HG03064 (cell line): ENCODE measurements around the gene ATL1.
"Not testable (repeated sequence)": the region's sequence is repeated elsewhere in the genome, so short reads cannot be mapped to it uniquely, and the experiment has no call there.

Source experiments
- ATAC-seq: cut with Tn5 transposase; IDR thresholded peaks from one replicate; pipeline ENCODE4 v1.9.1; 2021; ENCODE audit warnings: low read depth; ENCODE audit not compliant: unreplicated experiment

ATL1 gene

DNA sequence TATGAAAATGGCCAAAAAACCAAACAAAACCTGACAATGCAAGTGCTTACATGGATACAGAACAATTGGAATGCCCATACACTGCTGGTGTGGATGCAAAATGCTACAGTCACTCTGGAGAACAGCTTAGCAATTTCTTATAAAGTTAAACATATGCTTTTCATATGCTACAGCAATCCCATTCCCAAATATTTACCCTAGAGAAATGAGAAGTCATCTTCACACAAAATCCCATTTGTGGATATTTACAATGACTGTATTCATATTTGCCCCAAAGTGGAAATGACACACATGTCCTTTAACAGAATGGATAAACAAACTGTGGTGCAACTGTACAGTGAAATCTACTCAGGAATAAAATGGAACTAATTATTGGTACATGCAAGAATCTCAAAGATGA, 87.8 kb downstream of the ATL1 start:
- no peak for ATAC-seq

GRCh38 chr14:50649691-50650090, 89.7 kb downstream of the ATL1 start:
- ATAC-seq = no peak

- ATAC-seq = no peak
Measured at GRCh38 chr14:50656776-50657175, 96.8 kb downstream of the ATL1 start.

DNA sequence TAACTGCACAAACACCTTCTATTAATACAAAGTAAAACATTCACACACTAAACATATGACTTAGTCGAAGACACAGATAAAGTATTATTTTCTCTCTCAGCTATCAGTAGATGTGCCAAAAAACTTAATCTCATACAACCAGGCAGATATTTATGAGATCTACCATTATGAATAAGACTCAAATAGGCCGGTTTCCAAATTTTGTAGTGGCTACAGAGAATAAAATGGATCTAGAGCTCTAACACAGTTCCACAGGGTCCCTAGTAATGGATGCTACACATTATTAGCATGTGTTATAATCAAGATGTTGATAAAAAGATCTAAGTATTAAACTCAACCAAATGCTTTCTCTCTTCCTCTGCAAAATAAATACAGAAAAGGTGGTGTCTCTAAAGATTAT, 97.8 kb downstream of the ATL1 start:
- ATAC-seq = no peak

DNA sequence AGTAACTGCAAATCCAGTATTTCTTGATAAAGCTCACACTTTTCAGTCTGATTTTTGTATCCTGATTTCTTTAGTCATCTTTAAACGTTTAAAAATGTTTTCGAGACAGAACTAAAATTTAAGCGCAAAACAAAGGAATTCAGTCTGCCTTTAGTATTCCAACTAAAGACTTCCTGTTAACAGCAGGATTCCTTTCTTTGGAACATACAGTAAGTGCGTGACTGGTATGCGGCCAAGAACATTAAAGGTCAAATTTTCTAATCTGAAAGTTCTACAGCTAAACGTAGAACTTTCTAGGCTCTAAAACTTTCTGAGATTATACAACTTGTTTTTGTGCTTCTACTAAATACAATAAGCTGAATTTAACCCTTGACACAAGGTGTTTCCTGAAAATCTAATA, 98.3 kb downstream of the ATL1 start:
- no peak for ATAC-seq

DNA sequence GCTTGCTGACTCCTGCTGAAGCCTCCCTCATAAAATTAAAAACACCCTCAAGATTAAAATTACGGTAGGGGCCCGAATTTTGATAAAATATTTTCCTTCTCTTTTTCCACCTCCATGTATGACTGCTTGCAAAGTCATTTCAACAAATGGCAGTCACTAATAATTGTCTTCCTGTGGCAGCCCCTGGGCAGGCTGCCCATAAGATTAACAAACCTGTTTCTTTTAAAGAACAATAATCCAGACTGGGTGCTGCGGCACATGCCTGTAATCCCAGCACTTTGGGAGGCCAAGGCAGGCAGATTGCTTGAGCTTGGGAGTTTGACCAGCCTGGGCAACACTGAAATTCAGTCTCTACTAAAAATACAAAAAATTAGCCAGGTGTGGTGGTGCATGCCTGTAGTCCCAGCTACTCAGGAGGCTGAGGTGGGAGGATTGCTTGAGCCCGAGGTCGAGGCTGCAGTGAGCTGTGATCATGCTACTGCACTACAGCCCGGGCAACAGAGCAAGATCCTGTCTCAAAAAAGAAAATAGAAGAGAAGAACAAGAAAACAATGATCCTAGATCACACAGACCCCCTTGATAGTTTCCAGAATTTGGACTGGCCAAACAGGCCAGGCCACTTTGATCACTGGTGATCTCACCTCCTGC, 99.5 kb downstream of the ATL1 start:
- ATAC-seq = no peak

GRCh38 chr14:50664579-50664978, 104.6 kb downstream of the ATL1 start:
- not testable (repeated sequence) for ATAC-seq

GRCh38 chr14:50665300-50665699, 105.4 kb downstream of the ATL1 start:
- not testable (repeated sequence) for ATAC-seq

GRCh38 chr14:50666772-50667683, 107.1 kb downstream of the ATL1 start:
- ATAC-seq = no peak

DNA sequence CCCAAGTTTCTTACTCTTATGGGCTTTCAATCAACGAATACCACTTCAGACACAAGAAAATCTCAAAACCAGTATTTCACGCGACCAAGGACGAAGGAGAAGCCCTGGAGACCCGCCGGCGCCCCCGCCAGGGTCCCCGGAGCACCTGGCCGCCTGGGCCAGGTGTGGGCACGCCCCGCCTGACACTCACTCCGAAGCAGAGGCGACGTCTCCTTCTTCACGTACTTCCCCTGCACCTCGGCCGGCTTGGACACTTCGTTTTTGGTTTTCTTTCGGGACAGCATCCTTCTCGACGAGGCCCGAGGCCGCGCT, 107.7 kb downstream of the ATL1 start:
- ATAC-seq = peak; percentile 51

DNA sequence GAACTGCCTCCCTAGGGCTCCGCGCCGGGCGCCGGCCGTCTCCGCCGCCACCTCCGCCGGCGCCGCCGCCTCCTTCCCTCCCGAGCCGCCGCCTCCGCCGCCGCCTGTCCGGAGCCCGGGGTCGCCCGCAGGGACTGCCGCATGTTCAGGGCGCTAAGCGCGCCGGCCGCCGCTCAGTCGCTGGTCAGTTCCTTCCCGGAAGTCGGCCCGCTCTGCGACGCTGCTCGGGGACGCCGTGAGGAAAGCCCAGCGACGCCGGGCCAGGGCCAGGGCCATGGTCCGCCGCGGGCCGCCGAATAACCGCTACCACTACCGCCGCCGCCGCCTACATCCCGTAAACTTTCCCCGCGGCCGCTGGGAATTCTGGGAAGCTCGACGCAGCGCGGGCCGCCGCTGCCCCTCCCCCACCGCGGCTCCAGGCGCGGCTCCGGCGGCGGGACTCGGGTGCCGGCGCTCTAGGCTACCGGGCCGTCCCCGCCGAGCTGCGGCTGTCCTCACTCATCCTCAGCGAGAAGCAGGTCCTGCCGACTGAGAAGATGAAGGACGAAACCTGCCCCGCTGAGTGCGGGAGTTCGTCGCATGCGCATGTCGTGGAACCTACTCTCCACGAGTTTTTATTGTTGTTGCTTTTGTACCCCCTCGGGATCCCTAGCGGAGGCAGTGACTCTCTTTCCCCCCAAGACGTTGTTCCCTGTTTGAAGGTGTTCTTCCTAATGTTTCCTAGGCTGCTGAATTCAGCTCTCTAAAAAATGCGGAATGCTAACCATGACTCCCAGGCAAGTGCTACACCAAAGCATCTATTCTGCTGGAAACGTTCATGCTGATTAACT, 108.3 kb downstream of the ATL1 start, which contains the start of gene SAV1:
SAV1 (minus strand) TSS at position 311 of the 830 bp plus-strand sequence. CDS start 339 bp downstream, outside the sequence.
- peak; percentile 47 for ATAC-seq

DNA sequence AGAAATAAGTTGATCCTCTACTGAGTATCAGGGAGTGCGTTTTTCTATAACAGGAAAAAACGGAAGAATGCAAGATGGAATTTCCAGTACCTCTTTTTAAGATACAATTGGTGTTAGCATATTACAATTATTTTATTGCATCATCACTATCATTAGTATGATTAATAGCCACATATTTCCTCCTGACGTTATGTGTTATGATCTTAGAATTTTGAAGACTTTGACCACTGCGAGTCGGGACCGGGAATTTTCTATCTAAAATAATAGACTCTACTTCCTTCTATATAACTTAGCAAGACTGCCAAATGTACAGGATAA, 108.8 kb downstream of the ATL1 start:
- ATAC-seq = no peak

DNA sequence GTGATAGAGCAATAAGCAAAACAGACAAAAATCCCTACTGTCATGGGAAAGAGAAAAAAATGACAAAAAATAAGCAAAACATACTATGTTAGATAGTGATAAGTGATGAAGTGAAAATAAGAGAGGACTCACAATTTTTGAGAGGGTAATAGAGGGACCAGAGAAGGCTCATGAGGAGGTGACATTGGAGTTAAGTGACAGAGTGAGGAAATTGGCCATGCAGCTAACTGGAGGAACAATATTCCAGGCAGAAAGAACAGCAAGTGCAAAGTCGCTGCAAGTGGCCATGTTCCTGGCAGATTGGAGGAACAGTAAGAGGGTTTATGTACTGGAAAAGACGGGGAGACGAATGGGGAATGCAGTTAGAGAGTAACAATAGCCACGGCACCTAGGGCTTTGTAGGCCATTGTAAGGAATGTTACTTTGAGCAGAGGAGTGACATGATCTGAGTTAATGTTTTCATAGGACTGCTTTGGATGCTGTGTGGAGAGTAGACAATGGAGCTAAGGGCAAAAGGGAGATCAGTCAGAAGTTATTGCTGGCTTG, 109.6 kb downstream of the ATL1 start:
- ATAC-seq = no peak

DNA sequence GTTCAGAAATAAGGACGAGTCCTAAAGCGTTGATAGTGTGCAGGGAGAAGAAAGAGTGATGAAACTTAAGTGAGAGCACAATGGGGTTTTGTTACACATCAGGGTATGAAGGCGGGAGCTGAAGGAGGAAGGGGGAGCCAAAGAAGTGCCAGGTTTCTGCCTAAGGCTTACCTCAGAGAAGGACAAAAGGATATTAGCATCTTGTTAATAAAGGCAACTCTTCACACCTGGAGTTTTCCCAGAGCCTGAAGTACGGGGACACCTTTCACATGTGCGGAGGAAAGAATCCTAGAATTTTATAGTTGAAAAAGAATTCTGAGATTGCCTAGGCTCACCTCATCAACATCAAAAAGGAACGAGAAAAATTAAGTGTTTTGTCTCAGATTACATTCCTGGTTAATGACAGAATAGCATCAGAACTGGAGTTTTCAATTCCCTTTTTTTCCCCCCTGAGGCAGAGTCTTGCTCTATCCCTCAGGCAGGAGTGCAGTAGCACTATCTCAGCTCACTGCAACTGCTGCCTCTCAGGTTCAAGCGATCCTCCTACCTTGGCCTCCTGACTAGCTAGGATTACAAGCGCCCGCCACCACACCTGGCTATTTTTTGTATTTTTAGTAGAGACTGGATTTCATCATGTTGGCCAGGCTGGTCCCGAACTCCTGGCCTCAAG, 110.4 kb downstream of the ATL1 start:
- no peak for ATAC-seq

DNA sequence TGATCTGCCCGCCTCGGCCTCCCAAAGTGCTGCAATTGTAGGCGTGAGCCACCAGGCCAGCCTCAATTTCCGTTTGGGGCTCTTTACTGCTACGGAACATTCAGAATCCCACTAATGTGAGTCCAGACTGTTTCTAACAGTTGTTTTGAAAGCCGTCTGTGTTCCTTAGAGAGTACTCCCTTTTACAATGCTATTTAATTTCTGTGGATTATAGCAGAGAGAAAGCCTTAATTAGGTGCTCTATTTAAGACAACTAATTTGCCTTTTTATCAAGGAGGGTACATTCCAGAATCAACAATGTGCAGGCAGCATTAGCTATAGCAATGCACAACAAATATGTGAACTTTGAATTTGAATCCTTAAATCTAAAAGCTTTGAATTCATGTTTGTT, 110.9 kb downstream of the ATL1 start:
- no peak for ATAC-seq

DNA sequence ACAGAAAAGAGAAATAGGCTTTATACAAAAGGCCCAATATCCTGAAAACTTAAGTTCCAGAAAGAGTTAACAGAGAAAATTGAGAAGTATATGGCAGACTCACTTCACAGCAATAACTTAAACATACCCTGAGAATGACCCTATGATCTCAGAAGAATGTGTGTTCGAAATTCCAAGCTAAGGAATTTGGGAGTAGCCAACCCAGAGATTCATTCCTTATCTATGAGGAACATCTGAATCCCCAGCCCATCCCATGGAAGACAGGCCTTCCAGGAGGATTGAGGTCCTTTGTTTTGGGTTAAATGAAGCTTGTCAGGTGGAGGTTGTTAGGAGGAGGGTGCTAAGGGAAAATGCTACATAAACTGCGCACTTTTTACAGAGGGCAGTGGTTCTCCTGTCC, 115.7 kb downstream of the ATL1 start:
- no peak for ATAC-seq

- no peak for ATAC-seq
Measured at GRCh38 chr14:50676814-50677516, 117.0 kb downstream of the ATL1 start.

DNA sequence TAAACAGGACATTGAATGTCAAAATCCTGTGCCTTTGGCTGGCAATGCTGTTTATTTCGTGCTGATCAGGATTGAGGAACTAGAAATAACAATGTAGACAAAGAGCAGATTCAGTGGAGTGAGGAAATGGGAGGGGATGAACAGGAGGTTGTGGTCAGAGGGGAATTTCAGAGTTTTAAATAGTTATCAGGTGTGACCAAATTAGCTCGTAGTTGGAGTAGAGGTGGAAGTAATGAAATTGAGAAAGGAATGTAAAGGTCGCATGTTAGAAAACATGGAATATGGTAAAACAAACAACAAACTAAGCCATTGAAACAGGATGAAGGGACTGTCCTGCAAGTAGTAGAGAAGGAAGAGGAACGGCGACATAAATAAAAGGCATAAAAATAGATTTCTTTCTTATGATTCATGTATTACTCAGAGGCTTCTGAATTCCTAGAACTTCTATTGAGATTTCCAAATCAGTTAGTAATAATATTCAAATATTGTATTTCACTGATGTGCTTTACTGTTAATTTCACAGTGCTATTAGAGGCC, 117.7 kb downstream of the ATL1 start:
- peak; percentile 58 for ATAC-seq

DNA sequence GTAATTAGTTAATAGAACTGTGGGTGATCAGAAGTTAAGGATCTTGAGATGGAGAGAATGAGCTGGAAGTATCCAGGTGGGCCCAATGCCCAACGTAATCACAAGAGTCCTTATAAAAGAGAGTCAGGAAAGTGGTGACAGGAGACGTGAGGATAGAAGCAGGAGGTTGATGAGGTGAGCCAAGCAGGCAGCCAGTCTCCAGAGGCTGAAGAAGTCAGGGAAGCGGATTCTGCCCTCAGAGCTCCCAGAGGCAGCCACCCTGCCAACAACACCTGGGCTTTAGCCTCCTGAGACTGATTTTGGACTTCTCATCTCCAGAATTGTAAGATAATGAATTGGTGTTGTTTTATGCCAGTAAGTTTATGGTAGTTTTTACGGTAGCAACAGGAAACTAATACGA, 118.2 kb downstream of the ATL1 start:
- ATAC-seq = no peak

DNA sequence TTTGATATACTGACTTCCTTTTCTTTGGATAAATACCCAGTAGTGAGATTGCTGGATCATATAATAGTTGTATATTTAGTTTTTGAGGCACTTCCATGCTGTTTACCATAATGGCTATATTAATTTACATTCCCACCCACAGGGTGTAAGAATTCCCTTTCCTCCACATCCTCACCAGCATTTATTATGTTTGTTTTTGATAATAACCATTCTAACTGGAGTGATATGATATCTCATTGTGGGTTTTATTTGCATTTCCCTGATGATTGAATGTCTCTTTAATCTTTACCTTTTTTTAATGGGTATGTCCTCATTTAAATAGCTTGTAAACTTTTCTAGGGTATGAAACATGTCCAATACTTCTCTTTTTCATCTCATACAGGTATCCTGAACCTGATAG, 119.7 kb downstream of the ATL1 start:
- ATAC-seq = no peak
